GM19238 (cell line): ENCODE measurements around the gene USO1.
"Not testable (repeated sequence)": the region's sequence is repeated elsewhere in the genome, so short reads cannot be mapped to it uniquely, and the experiment has no call there.

Source experiments
- DNase-seq: peaks from one replicate; pipeline ENCODE4 v3.0.0; 2011; ENCODE audit warnings: low spot score; ENCODE audit not compliant: insufficient read length

Gene USO1

GRCh38 chr4:75710246-75710645 is 14.1 kb upstream of the USO1 start:
- no peak for DNase-seq

GRCh38 chr4:75714011-75714410 is 10.4 kb upstream of the USO1 start:
- no peak for DNase-seq

- no peak for DNase-seq
Observed at GRCh38 chr4:75714704-75715103, 9.7 kb upstream of the USO1 start.

- no peak for DNase-seq
Observed at GRCh38 chr4:75715105-75715799, 9.1 kb upstream of the USO1 start.

- not testable (repeated sequence) for DNase-seq
Observed at GRCh38 chr4:75716054-75716453, 8.3 kb upstream of the USO1 start.

GRCh38 chr4:75717408-75717807 is 7.0 kb upstream of the USO1 start:
- DNase-seq = no peak

- DNase-seq = no peak
Observed at GRCh38 chr4:75718529-75718928, 5.8 kb upstream of the USO1 start.

GRCh38 chr4:75722417-75722816 is 2.0 kb upstream of the USO1 start:
- no peak for DNase-seq

GRCh38 chr4:75723163-75724065 is 963 bp upstream of the USO1 start:
- no peak for DNase-seq

GRCh38 chr4:75724867-75725724 is 719 bp downstream of the USO1 start:
- peak; percentile 63 for DNase-seq

GRCh38 chr4:75725942-75726538 is 1.7 kb downstream of the USO1 start:
- not testable (repeated sequence) for DNase-seq

- DNase-seq = no peak
Observed at GRCh38 chr4:75726577-75726976, 2.2 kb downstream of the USO1 start.

GRCh38 chr4:75727073-75727472 is 2.7 kb downstream of the USO1 start:
- no peak for DNase-seq

- no peak for DNase-seq
Observed at GRCh38 chr4:75729836-75730235, 5.5 kb downstream of the USO1 start.

- no peak for DNase-seq
Observed at GRCh38 chr4:75733369-75733768, 9.0 kb downstream of the USO1 start.

- DNase-seq = no peak
Observed at GRCh38 chr4:75735525-75735924, 11.1 kb downstream of the USO1 start.

- DNase-seq = no peak
Observed at GRCh38 chr4:75736862-75737261, 12.5 kb downstream of the USO1 start.

- no peak for DNase-seq
Observed at GRCh38 chr4:75737398-75737797, 13.0 kb downstream of the USO1 start.

GRCh38 chr4:75741027-75741426 is 16.6 kb downstream of the USO1 start:
- no peak for DNase-seq

GRCh38 chr4:75742451-75742850 is 18.1 kb downstream of the USO1 start:
- no peak for DNase-seq

- DNase-seq = no peak
Observed at GRCh38 chr4:75745161-75745560, 20.8 kb downstream of the USO1 start.
